ENCODE results near the gene ALDH1L2.
A peak's percentile ranks its signal among the peaks of the same experiment; 100 is the strongest.

Gene ALDH1L2

DNA sequence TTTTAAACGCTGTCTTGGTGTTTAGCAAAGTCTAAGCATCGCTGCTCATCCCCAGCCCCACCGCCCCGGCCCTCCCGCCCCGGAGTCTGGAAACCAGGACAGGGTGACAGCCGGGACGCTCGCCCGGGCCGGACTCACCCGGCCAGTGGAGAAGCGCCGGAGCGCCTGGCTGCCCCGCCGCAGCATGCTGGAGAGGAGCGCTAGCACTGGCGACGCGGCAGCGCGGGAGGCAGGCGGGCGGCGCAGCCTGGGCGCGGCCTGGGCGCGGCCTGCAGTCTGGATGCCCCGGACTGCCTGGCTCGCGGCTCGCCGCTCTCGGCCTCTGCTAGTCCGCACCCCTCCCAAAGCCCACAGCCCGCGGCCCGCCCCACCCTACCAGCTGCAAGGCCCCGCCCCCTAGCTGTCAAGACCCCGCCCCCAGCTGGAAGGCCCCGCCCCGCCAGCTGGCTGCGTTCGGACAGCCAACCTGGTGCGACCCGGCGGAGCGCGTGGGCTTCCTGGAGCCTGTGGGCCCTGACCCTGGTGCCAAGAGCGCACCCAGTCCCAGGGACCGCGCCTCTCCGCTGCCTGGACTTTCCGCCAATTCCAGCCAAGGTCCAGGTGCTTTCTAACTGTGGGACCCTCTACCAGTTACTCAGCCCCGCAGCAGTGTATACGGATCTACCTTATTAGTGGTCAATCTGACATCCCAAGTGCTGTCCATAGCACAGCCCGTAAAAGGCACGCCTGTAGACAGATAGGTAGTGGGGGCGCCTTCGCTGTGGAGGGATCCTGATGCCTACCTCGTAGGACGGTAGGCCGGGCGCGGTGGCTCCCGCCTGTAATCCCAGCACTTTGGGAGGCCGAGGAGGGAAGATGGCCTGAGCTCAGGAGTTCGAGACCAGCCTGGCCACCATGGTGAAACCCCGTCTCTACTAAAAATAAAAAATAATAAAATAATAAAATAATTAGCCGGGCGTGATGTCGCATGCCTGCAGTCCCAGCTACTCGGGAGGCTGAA is at the start of gene ALDH1L2:
Gene ALDH1L2, minus strand, starts transcription at position 208 of the 1,000 bp plus-strand sequence. Its CDS starts 22 bp downstream, at position 186.
- Mint-ChIP-seq H3K4me1 (peaks cover 7% of the 10 kb centered on the region), H3K9me3 (peaks cover 5% of the 10 kb centered on the region), H3K4me3 (peak within 1 kb of the TSS; percentile 77), H3K27me3 (peaks cover 24% of the 10 kb centered on the region), H3K36me3 (no peaks in the 10 kb centered on the region), H3K27ac (no peak within 1 kb of the TSS)

DNA sequence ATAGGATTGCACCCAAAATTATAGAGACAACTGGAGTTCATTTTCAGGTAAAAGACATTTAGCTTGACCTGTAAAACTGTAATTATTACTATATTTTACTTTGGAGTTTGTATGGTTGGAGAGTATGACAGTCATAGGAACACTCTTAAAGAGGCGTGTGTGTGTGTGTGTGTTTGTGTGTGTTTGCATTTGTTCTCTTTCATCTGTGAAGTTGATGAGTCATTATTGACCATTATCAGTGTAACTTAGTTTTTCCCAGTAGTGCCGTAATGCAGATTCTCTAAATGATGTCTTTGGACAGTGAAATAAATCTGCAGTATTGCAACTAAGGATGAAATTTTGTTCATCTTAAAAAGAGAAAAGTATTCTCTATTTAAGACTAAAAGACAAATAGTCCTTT is 36.3 kb upstream of the ALDH1L2 start:
- Mint-ChIP-seq H3K4me1 (peaks cover 8% of the 10 kb centered on the region), H3K4me3 (no peak overlapping the region), H3K27ac (no peak overlapping the region), H3K9me3 (no peaks in the 10 kb centered on the region), H3K36me3 (peaks cover 16% of the 10 kb centered on the region), H3K27me3 (no peaks in the 10 kb centered on the region)

DNA sequence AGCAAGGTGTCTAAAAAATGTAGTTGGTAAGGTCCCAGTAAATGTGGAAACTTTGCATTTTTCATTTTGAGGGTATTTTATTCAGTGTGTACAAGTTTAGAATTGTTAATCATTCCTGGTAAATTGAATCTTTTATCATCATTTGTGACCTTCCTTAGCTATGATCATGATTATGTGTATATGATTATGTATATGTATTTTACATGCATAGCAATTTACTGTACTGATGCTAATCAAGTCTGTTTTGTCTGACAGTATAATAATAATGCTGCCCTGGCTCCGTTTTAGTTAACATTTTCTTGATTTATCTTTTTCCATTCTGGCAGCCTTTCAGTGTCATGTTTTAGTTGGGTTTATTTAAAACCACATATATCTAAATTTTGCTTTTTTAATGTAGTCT is 32.7 kb upstream of the ALDH1L2 start:
- H3K9me3 Mint-ChIP-seq = no peaks in the 10 kb centered on the region
- H3K4me1 Mint-ChIP-seq = peaks cover 31% of the 10 kb centered on the region
- no peak overlapping the region for H3K4me3 Mint-ChIP-seq
- peaks cover 27% of the 10 kb centered on the region for H3K36me3 Mint-ChIP-seq
- H3K27ac Mint-ChIP-seq = no peak overlapping the region
- no peaks in the 10 kb centered on the region for H3K27me3 Mint-ChIP-seq

DNA sequence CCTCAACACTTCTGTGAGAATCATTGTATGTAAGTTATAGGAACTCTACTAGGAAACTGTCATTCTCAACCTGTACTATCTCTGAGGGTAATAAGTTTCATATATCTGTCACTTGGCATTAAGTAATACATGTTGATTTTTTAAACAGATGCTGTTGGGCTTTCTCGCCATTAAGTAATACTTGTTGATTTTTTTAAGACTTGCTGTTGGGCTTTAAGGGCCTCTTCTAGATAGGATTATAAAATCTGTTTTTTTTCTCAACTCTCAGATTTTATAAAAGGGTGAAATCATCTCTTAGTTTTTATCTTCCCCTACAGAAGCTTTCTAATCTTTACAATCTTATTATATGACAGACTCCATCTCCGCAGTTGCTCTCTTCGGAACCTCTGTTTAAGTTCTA is 28.8 kb upstream of the ALDH1L2 start:
- Mint-ChIP-seq H3K36me3 (peaks cover 20% of the 10 kb centered on the region), H3K4me3 (no peak overlapping the region), H3K9me3 (no peaks in the 10 kb centered on the region), H3K4me1 (peaks cover 56% of the 10 kb centered on the region), H3K27me3 (no peaks in the 10 kb centered on the region), H3K27ac (no peak overlapping the region)

DNA sequence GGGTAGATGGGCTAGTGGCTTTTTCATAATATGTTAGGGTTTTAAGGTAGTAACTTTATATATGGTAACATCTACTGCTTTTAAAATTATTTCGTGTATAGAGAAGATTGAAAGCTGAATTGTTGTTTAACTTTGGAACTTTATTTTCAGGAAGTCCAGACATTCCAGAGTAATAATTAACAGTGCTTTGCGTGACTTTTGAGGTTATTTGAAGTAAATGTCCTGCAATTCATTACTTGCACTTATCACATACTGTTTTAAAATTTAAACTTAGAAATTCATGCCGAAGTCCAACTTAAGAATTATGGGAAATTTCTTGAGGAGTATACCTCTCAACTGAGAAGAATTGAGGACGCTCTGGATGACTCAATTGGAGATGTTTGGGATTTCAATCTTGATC is 26.6 kb upstream of the ALDH1L2 start:
- H3K27me3 Mint-ChIP-seq = peaks cover 3% of the 10 kb centered on the region
- peaks cover 60% of the 10 kb centered on the region for H3K4me1 Mint-ChIP-seq
- no peak overlapping the region for H3K4me3 Mint-ChIP-seq
- H3K9me3 Mint-ChIP-seq = no peaks in the 10 kb centered on the region
- H3K36me3 Mint-ChIP-seq = peaks cover 17% of the 10 kb centered on the region
- H3K27ac Mint-ChIP-seq = no peak overlapping the region

DNA sequence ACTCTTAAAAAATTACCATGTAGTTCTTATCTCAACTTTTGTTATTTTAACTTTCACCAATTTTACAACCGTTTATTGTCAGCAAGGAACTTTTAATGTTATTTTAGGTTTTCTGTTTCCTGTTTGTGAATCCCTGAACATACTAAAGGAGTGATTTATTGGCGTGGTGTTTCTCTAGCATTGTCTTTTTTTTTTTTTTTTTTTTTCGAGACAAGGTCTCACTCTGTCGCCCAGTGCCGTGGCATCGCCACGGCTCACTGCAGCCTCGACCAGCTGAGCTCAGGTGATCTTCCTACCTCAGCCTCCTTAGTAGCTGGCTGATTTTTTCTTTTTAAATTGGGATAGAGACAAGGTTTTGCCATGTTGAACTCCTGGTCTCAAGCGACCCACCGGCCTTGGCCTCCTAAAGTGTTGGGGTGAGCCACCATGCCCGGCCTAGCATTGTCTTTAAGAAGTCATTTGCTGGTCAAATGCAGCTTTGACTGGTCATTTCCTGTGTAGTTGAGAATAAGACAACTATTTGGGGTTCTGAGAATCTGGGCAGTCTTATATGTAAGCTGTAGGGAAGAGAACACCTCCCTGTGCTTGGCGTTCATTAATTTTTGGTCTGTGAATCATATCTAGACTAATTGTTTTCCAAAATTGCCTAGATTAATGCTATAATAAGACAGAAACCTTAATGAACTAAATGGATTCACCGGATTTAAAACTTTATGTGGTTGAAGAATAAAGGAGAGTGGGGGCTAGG is 25.4 kb upstream of the ALDH1L2 start:
- peaks cover 9% of the 10 kb centered on the region for H3K27me3 Mint-ChIP-seq
- peaks cover 13% of the 10 kb centered on the region for H3K36me3 Mint-ChIP-seq
- H3K4me3 Mint-ChIP-seq = peak overlapping the region; percentile 98
- no peaks in the 10 kb centered on the region for H3K9me3 Mint-ChIP-seq
- peak overlapping the region; percentile 51 for H3K27ac Mint-ChIP-seq
- peaks cover 57% of the 10 kb centered on the region for H3K4me1 Mint-ChIP-seq

DNA sequence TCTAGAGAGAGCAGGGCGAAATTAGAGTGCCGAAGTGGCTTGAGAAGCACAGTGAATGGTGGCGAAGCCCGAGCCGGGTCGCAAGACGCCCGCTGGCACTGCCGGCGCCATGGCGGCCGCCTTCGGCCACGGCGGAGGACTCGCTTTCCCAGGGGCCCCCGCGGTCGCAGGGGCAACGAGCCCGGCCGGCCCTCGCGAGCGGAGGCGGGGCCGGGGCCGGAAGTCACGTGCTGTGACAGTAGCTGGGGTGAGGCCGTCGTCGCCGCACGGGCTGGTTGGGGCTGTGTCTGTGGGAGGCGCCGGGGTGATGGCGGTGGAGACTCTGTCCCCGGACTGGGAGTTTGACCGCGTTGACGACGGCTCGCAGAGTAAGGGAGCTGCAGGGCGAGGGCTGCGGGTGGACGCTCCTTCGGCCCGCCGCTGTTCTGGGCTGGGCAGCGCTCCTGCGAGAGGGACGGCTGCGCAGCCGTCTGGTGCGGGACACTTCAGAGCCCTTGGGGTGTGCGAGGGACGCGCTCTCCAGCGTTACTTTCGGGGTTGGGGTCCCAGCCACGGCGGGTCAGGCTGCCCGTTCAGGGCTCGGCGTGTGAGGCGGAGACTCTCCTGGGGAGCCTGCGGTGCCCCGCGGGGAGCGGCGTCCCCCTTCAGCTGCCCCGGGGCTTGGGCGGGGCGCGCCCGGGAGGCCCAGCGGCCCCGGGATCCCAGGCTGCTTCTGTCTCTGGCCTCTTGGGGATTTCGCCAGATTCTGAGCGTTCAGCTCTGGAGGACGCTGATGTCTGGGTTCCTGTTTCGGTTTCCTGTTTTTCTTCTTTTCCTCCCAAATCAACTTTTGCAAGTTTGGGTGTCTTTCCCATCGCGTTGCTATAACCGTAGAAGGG is 23.5 kb upstream of the ALDH1L2 start, which contains the start of gene WASHC4:
Gene WASHC4, plus strand, starts transcription at position 238 of the 878 bp plus-strand sequence. Its CDS starts 70 bp downstream, at position 308.
- Mint-ChIP-seq H3K4me1 (peaks cover 44% of the 10 kb centered on the region), H3K27me3 (peaks cover 11% of the 10 kb centered on the region)

DNA sequence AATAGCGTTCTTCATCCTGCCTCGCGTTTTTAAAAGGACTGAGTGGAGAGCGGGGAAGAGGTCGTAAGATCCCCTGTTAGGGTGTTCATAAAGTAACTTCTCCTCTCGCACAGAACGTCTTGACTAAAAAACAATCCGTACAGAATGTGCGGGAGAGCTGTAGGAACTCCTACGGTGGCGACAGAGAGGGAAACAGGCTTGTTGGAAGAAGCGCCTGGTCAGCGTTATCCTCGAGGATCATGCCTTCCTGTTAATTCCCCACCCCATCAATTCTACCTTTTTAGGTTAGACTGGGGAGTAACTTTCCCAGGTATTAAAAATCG is 22.9 kb upstream of the ALDH1L2 start:
- Mint-ChIP-seq H3K27ac (peak overlapping the region; percentile 83), H3K9me3 (no peaks in the 10 kb centered on the region), H3K4me1 (peaks cover 39% of the 10 kb centered on the region), H3K36me3 (peaks cover 4% of the 10 kb centered on the region), H3K4me3 (peak overlapping the region; percentile 98), H3K27me3 (peaks cover 14% of the 10 kb centered on the region)

More for the DNA sequence above, 23.5 kb upstream of the ALDH1L2 start, which contains the start of gene WASHC4:
- H3K4me3 Mint-ChIP-seq = peak within 1 kb of the TSS; percentile 98
- H3K36me3 Mint-ChIP-seq = peaks cover 9% of the 10 kb centered on the region
- H3K27ac Mint-ChIP-seq = peak within 1 kb of the TSS; percentile 94
- no peaks in the 10 kb centered on the region for H3K9me3 Mint-ChIP-seq

DNA sequence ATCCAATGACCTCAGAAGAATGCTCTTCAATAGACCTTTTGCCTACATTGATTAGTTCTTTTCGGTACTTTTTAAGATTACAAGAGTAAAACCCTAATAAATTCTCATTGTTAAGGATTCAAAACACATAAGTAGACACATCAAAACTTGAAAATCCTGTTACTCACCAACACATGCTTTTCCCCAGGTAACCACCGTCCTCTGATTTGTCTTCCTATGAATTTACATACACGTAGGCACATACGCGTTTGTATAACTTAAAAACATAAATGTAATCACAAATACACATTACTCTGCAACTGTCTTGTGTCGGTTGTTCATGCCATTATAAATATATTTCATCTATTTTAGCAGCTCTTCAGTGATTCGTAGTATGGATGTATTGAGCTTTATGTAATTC is 22.4 kb upstream of the ALDH1L2 start:
- H3K27me3 Mint-ChIP-seq = peaks cover 14% of the 10 kb centered on the region
- H3K27ac Mint-ChIP-seq = no peak overlapping the region
- no peaks in the 10 kb centered on the region for H3K9me3 Mint-ChIP-seq
- H3K36me3 Mint-ChIP-seq = peaks cover 1% of the 10 kb centered on the region
- peak overlapping the region; percentile 98 for H3K4me3 Mint-ChIP-seq
- peaks cover 34% of the 10 kb centered on the region for H3K4me1 Mint-ChIP-seq

DNA sequence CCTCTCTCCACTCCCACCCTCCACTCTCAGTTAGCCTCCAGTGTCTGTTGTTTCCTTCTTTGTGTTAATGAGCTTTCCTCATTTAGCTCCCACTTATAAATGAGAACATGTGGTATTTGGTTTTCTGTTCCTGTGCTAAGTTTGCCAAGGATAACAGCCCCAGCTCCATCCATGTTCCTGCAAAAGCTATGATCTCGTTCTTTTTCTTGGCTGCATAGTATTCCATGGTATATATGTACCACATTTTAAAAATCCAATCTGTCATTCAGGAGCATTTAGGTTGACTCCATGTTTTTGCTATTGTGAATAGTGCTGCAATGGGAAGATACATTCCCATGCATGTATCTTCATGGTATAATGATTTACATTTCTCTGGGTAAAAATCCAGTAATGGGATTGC is 20.5 kb upstream of the ALDH1L2 start:
- H3K4me1 Mint-ChIP-seq = peaks cover 26% of the 10 kb centered on the region
- peaks cover 1% of the 10 kb centered on the region for H3K36me3 Mint-ChIP-seq
- H3K9me3 Mint-ChIP-seq = no peaks in the 10 kb centered on the region
- peaks cover 15% of the 10 kb centered on the region for H3K27me3 Mint-ChIP-seq
- no peak overlapping the region for H3K4me3 Mint-ChIP-seq
- H3K27ac Mint-ChIP-seq = no peak overlapping the region

DNA sequence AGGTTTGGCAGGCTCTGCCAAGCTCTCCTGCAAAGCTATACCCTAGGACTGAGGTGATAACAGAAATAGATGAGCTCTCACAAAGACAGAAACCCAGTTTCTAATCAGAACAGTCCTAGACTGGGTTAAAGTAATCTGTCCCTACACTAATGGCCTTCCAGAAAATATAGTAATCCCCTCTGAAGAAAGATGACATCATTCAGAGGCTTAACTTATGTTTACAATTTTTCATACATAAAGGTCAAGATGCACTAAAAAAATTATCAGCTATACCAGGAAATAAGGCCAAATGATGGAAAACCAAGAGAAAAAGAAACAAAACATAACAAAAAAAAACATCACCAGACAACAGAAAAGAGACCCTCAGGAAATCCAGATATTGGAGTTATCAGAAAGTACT is 18.4 kb upstream of the ALDH1L2 start:
- H3K4me1 Mint-ChIP-seq = peaks cover 9% of the 10 kb centered on the region
- H3K27ac Mint-ChIP-seq = no peak overlapping the region
- peaks cover 1% of the 10 kb centered on the region for H3K36me3 Mint-ChIP-seq
- H3K9me3 Mint-ChIP-seq = no peaks in the 10 kb centered on the region
- peaks cover 17% of the 10 kb centered on the region for H3K27me3 Mint-ChIP-seq
- H3K4me3 Mint-ChIP-seq = no peak overlapping the region

DNA sequence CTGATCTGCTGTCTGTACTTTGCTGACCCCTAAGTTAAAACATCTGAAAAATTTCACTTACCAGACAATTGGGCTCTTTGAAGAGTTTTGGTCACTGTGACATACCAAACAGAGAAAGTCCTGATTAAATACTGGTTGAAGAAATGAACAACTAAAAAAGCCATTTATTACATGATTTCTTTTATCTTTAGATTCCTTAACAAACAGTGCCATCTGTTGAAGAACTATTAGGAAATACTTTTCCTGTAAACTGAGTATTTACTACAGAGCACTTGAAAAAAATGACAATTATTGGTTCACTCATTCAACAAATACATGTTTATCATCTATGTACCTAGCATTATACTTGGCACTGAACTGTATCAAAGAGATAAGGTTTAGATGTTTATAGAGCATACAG is 16.7 kb upstream of the ALDH1L2 start:
- H3K36me3 Mint-ChIP-seq = peaks cover 5% of the 10 kb centered on the region
- H3K9me3 Mint-ChIP-seq = peaks cover 6% of the 10 kb centered on the region
- peaks cover 13% of the 10 kb centered on the region for H3K27me3 Mint-ChIP-seq
- H3K4me1 Mint-ChIP-seq = no peaks in the 10 kb centered on the region
- H3K4me3 Mint-ChIP-seq = no peak overlapping the region
- H3K27ac Mint-ChIP-seq = no peak overlapping the region

DNA sequence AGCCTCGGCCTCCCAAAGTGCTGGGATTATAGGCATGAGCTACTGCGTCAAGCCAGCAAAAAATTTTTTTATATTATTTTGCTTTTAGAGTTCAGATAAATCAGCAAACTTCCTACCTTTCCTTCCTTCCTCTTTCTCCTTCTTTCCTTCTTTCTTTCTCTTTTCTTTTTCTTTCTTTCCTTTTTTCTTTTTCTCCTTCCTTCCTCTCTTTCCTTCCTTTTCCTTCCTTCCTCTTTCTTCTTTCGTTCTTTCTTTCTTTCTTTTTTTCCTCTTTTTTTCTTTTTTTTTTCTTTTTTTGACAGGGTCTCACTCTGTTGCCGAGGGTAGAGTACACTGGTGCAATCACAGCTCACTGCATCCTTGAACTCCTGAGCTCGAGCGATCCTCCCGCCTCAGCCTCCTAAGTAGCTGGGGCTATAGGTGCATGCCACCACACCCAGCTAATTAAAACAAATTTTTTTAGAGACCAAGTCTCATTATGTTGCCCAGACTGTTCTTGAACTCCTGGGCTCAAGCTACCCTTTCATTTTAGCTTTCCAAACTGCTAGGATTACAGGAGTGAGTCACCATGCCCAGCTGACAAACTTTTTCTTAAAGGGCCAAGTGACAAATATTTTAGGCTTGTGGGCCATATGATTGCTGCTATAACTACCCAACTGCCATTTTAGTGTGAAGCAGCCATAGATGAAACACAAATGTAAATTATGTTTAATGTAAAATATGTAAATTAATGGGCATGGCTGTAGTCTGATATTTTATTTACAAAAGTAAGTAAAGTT is 16.1 kb upstream of the ALDH1L2 start:
- no peak overlapping the region for H3K4me3 Mint-ChIP-seq
- no peak overlapping the region for H3K27ac Mint-ChIP-seq
- no peaks in the 10 kb centered on the region for H3K4me1 Mint-ChIP-seq
- H3K27me3 Mint-ChIP-seq = peaks cover 13% of the 10 kb centered on the region
- peaks cover 5% of the 10 kb centered on the region for H3K36me3 Mint-ChIP-seq
- H3K9me3 Mint-ChIP-seq = peaks cover 6% of the 10 kb centered on the region

DNA sequence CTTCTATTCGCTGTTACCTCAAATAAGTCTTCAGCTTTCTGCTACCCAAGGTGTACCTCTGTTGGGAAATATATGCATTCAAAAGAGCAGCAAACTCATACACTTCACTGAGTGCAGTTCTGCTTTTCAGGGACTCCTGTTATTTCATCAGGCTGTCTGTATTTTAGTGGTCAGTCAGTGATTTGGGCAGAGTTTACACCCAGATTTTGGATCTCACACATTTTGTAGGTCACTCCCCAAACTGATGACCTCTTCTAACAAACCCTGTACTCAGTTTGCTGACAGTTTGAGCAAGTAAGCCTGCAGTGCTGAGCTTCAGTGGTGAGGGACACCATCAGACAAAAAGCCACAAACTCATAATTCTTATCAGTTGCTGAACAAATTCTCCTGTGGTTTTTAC is 15.1 kb upstream of the ALDH1L2 start:
- H3K36me3 Mint-ChIP-seq = peaks cover 7% of the 10 kb centered on the region
- peaks cover 6% of the 10 kb centered on the region for H3K9me3 Mint-ChIP-seq
- H3K4me3 Mint-ChIP-seq = no peak overlapping the region
- no peak overlapping the region for H3K27ac Mint-ChIP-seq
- no peaks in the 10 kb centered on the region for H3K4me1 Mint-ChIP-seq
- peaks cover 6% of the 10 kb centered on the region for H3K27me3 Mint-ChIP-seq
